A549 (cell line): ENCODE measurements around the gene ATP6V1B1. TPM values are rescaled to one million over a fixed set of nuclear protein-coding genes. Genes with fewer than 3 reads are reported as not detected.

ENCODE experiments used
- ATAC-seq, 2 experiments: fragments of 200-7000 bp in 1 of 2; fragments of >200 bp in 1 of 2; cut with Nextera tagmentation in 1 of 2; cut with Tn5 transposase in 1 of 2; 3 replicates each; pipeline versions ENCODE4 v1.8.0 to v1.9.1; 2018 to 2020; ENCODE audit warnings: mild to moderate bottlenecking in 1 of 2, moderate library complexity in 1 of 2
- CTCF ChIA-PET: fragments of 300-600 bp; sonication (Branson Sonifier 250); formaldehyde crosslinking; extraction: SDS; loops from one replicate; lab custom pipeline; 2021; ENCODE audit warnings: antibody characterized with exemption, inconsistent platforms; lab: Yijun Ruan, JAX
- POLR2A ChIA-PET: fragments of 350-600 bp; formaldehyde crosslinking; extraction: SDS; loops from one replicate; lab custom pipeline; 2021; ENCODE audit warnings: antibody characterized with exemption, inconsistent platforms; lab: Yijun Ruan, JAX
- DNase-seq, 2 experiments: peaks; one replicate each; pipeline versions ENCODE4 v3.0.0 to v3.0.0-alpha.2; 2011 to 2016; ENCODE audit warnings: low read depth in 1 of 2, low spot score in 1 of 2
- FAIRE-seq: peaks from 2 replicates; lab custom pipeline; 2011; peaks lifted over from hg19 to GRCh38; lab: Jason Lieb, UNC
- H3K27ac ChIP-seq, 2 experiments: fragments of >200 bp; sonication (Bioruptor Twin); formaldehyde crosslinking; 3 replicates each; pipeline ENCODE4 v1.5.1; 2016 to 2017
- H3K4me1 ChIP-seq: fragments of >200 bp; sonication (Bioruptor Twin); formaldehyde crosslinking; 3 replicates; pipeline ENCODE4 v1.6.1; 2016
- H3K4me2 ChIP-seq: fragments of >200 bp; sonication (Bioruptor Twin); formaldehyde crosslinking; 3 replicates; pipeline ENCODE4 v1.6.1; 2016
- H3K4me3 ChIP-seq: fragments of >200 bp; sonication (Bioruptor Twin); formaldehyde crosslinking; 3 replicates; pipeline ENCODE4 v1.5.1; 2016
- H3K9me3 ChIP-seq: fragments of >200 bp; sonication (Bioruptor Twin); formaldehyde crosslinking; 3 replicates; pipeline ENCODE4 v1.6.1; 2016
- ATOH8 ChIP-seq: fragments of 250-450 bp; sonication (Bioruptor Pico); IDR thresholded peaks from 2 replicates; pipeline ENCODE4 v1.5.0; 2020; ENCODE audit warnings: low read depth, mild to moderate bottlenecking, moderate library complexity
- BHLHE40 ChIP-seq: IDR thresholded peaks from 2 replicates; pipeline ENCODE4 v1.6.1; 2012; ENCODE audit warnings: low read depth, low read length, inconsistent platforms
- CEBPB ChIP-seq, 2 experiments: fragments of >200 bp in 1 of 2; sonication (Bioruptor Twin) in 1 of 2; formaldehyde crosslinking in 1 of 2; IDR thresholded peaks; 2 replicates each; pipeline ENCODE4 v1.6.1; 2012 to 2016
- CTCF ChIP-seq: fragments of >200 bp; sonication (Bioruptor Twin); formaldehyde crosslinking; IDR thresholded peaks from 3 replicates; pipeline ENCODE4 v1.5.1; 2016
- EHF ChIP-seq: fragments of 250-450 bp; sonication (Bioruptor Pico); IDR thresholded peaks from 2 replicates; pipeline ENCODE4 v1.5.0; 2020; ENCODE audit warnings: mild to moderate bottlenecking
- EP300 ChIP-seq, 2 experiments: fragments of >200 bp; sonication (Bioruptor Twin); formaldehyde crosslinking; IDR thresholded peaks; 2 replicates in 1 of 2; 3 replicates in 1 of 2; pipeline ENCODE4 v1.6.1; 2016 to 2017
- FOSB ChIP-seq: fragments of 250-450 bp; sonication (Bioruptor Pico); IDR thresholded peaks from 2 replicates; pipeline ENCODE4 v1.5.0; 2020; ENCODE audit warnings: mild to moderate bottlenecking, moderate library complexity
- HEYL ChIP-seq: fragments of 250-450 bp; sonication (Bioruptor Pico); IDR thresholded peaks from 2 replicates; pipeline ENCODE4 v1.8.0; 2021; ENCODE audit warnings: mild to moderate bottlenecking, moderate library complexity
- HMGXB4 ChIP-seq: fragments of 250-450 bp; sonication (Bioruptor Pico); IDR thresholded peaks from 2 replicates; pipeline ENCODE4 v1.5.0; 2021; ENCODE audit warnings: mild to moderate bottlenecking, moderate library complexity, borderline replicate concordance
- JUN ChIP-seq, 2 experiments: fragments of >200 bp; sonication (Bioruptor Twin); formaldehyde crosslinking; IDR thresholded peaks; 2 replicates in 1 of 2; 3 replicates in 1 of 2; pipeline ENCODE4 v1.6.1; 2016 to 2017
- KDM5A ChIP-seq: fragments of 200-600 bp; sonication (generic); IDR thresholded peaks from 2 replicates; pipeline ENCODE4 v1.6.1; 2016; ENCODE audit warnings: antibody characterized with exemption, mild to moderate bottlenecking
- MAFK ChIP-seq: fragments of 450-650 bp; IDR thresholded peaks from 2 replicates; pipeline ENCODE4 v1.6.1; 2014; ENCODE audit not compliant: partially characterized antibody
- MYC ChIP-seq: IDR thresholded peaks from 2 replicates; pipeline ENCODE4 v1.6.1; 2012; ENCODE audit warnings: mild to moderate bottlenecking, inconsistent platforms, low read length, improper control_type of control experiment, borderline replicate concordance
- NR3C1 ChIP-seq: fragments of >200 bp; sonication (Bioruptor Twin); formaldehyde crosslinking; IDR thresholded peaks from 3 replicates; pipeline ENCODE4 v1.6.1; 2017
- RARB ChIP-seq: fragments of 250-450 bp; sonication (Bioruptor Pico); IDR thresholded peaks from 2 replicates; pipeline ENCODE4 v1.8.0; 2021; ENCODE audit warnings: mild to moderate bottlenecking, moderate library complexity
- RCOR1 ChIP-seq: fragments of 150-350 bp; IDR thresholded peaks from 2 replicates; pipeline ENCODE4 v1.6.1; 2014; ENCODE audit warnings: antibody characterized with exemption, low read length, low read depth
- RNF2 ChIP-seq: fragments of 200-600 bp; sonication (generic); IDR thresholded peaks from 2 replicates; pipeline ENCODE4 v1.6.1; 2016; ENCODE audit warnings: low read depth, mild to moderate bottlenecking, antibody characterized with exemption, moderate library complexity, borderline replicate concordance
- SMC3 ChIP-seq: fragments of >200 bp; sonication (Bioruptor Twin); formaldehyde crosslinking; IDR thresholded peaks from 3 replicates; pipeline ENCODE4 v1.6.1; 2018; ENCODE audit warnings: inconsistent platforms
- TFCP2L1 ChIP-seq: fragments of 250-450 bp; sonication (Bioruptor Pico); IDR thresholded peaks from 2 replicates; pipeline ENCODE4 v1.5.0; 2021; ENCODE audit warnings: mild to moderate bottlenecking
- USF2 ChIP-seq: fragments of 450-650 bp; IDR thresholded peaks from 2 replicates; pipeline ENCODE4 v1.6.1; 2014; ENCODE audit warnings: antibody characterized with exemption
- ZC3H11A ChIP-seq: fragments of 450-650 bp; IDR thresholded peaks from 2 replicates; pipeline ENCODE4 v1.6.1; 2014; ENCODE audit warnings: antibody characterized with exemption, mild to moderate bottlenecking
- ZFP36 ChIP-seq: fragments of 450-650 bp; IDR thresholded peaks from 2 replicates; pipeline ENCODE4 v1.6.1; 2014; ENCODE audit warnings: borderline replicate concordance; ENCODE audit not compliant: partially characterized antibody
- WGBS: methylation state at CpG from one replicate; pipeline ENCODE4 v1.1.6; 2017; ENCODE audit errors: missing lambda C conversion rate; 5-methylcytosine and 5-hydroxymethylcytosine counted together
- polyA plus RNA-seq, 4 experiments: library from polyadenylated mRNA; depleted of rRNA in 3 of 4; stranded (reverse); fragments of >200 nt; fragmentation: RNase III in 1 of 4; extraction: RNeasy Plus Mini Kit Qiagen cat#74134 plus additional on column Dnase treatment in 1 of 4; gene quantifications; 2 replicates in 3 of 4; 3 replicates in 1 of 4; pipeline ENCODE4 v1.2.3, GENCODE V29; 2011 to 2017

Gene ATP6V1B1
- polyA plus RNA-seq, 2 of the 4 experiments (the other 2 are of a cell fraction), result 1.9 to 2.5 TPM

GRCh38 chr2:70901227-70902066 is 34.3 kb upstream of the ATP6V1B1 start (continued):
- TF ChIP-seq HMGXB4 (CRISPR knock-in tag), result peak; percentile 30; the same call in 1 of the 2 replicates
- TF ChIP-seq ATOH8 (CRISPR knock-in tag), result no peak
- no peak for TF ChIP-seq SMC3
- no peak for TF ChIP-seq HEYL (CRISPR knock-in tag)
- TF ChIP-seq ZFP36, result no peak
- TF ChIP-seq USF2, result no peak

GRCh38 chr2:70902067-70902442 is 33.6 kb upstream of the ATP6V1B1 start:
- FAIRE-seq, result no peak
- ATAC-seq, result peak; percentile 1 to 14; a peak in 3 of 6 replicates
- H3K4me3 ChIP-seq, result peak overlapping the region; percentile 79
- H3K9me3 ChIP-seq, result no peaks in the 10 kb centered on the region
- H3K4me2 ChIP-seq, result peak overlapping the region; percentile 85
- ChIA-PET CTCF (interaction anchor here (1.1 to 1.8 kb wide), 3 partner anchors 10 to 112 kb away, joined by 4 read pairs; no protein-coding TSS in a partner anchor), POLR2A (interaction anchor here (1.1 to 1.7 kb wide), 2 partner anchors 10 to 18 kb away, joined by 4 read pairs; no protein-coding TSS in a partner anchor)
- no peak for DNase-seq
- 67% methylated on average over 2 of the region's 5 CpGs for WGBS
- TF ChIP-seq RNF2, result no peak
- no peak for TF ChIP-seq RARB (CRISPR knock-in tag)
- TF ChIP-seq MAFK, result no peak
- no peak for TF ChIP-seq EP300 (IDR thresholded peaks at IDR 0.05)
- no peak for TF ChIP-seq SMC3
- no peak for TF ChIP-seq CTCF
- TF ChIP-seq KDM5A, result no peak
- TF ChIP-seq RCOR1, result no peak
- TF ChIP-seq FOSB (CRISPR knock-in tag), result no peak
- TF ChIP-seq MYC, result no peak
- no peak for TF ChIP-seq CEBPB (IDR thresholded peaks at IDR 0.05)
- TF ChIP-seq EHF, result no peak
- H3K27ac ChIP-seq, result peak overlapping the region; percentile 81 to 93
- peaks cover 11% of the 10 kb centered on the region for H3K4me1 ChIP-seq

GRCh38 chr2:70902579-70902978 is 33.1 kb upstream of the ATP6V1B1 start:
- H3K4me2 ChIP-seq, result peak overlapping the region; percentile 85
- FAIRE-seq, result no peak
- TF ChIP-seq NR3C1 (no peak), ZC3H11A (no peak), RCOR1 (no peak), JUN (IDR thresholded peaks at IDR 0.05) (no peak), TFCP2L1 (CRISPR knock-in tag) (no peak), BHLHE40 (no peak), CTCF (no peak)
- TF ChIP-seq, all 56 proteins: peak for 0
- no peak for DNase-seq
- POLR2A ChIA-PET, result interaction anchor here (1.7 kb wide), 1 partner anchor 10 kb away, joined by 4 read pairs; no protein-coding TSS in a partner anchor
- CTCF ChIA-PET, result interaction anchor here (1.3 to 1.8 kb wide), 2 partner anchors 9 to 113 kb away, joined by 4 read pairs; no protein-coding TSS in a partner anchor
- Histone ChIP-seq H3K4me1 (peaks cover 11% of the 10 kb centered on the region), H3K9me3 (no peaks in the 10 kb centered on the region), H3K27ac (no peak overlapping the region), H3K4me3 (no peak overlapping the region)
- ATAC-seq, result no peak
- WGBS, result 86% methylated on average over 2 of the region's 2 CpGs
